B cell (primary cell): ENCODE data around the gene XXYLT1. TPM values are rescaled to one million over a fixed set of nuclear protein-coding genes. Genes with fewer than 3 reads are reported as not detected.

Experiments used
- ATAC-seq: fragments of 200-7000 bp; cut with Tn5 transposase; one replicate; pipeline ENCODE4 v1.10.0; 2021; ENCODE audit warnings: low read depth, mild to moderate bottlenecking, moderate number of reproducible peaks, moderate library complexity
- CTCF ChIA-PET: fragments of 350-600 bp; sonication (Branson Sonifier 250); formaldehyde crosslinking; loops from one replicate; lab custom pipeline; 2021; ENCODE audit warnings: antibody characterized with exemption, inconsistent platforms; lab: Charles Lee
- POLR2A ChIA-PET: fragments of 350-600 bp; sonication (Branson Sonifier 250); formaldehyde crosslinking; loops from one replicate; lab custom pipeline; 2021; ENCODE audit warnings: antibody characterized with exemption; lab: Charles Lee
- DNase-seq: peaks from one replicate; pipeline ENCODE4 v3.0.0; 2013
- H2AFZ ChIP-seq: 2 replicates; pipeline ENCODE4 v1.6.1; 2012; ENCODE audit warnings: mild to moderate bottlenecking, low read depth, low read length; ENCODE audit not compliant: insufficient read depth, poor library complexity, severe bottlenecking
- H3K27ac ChIP-seq, 2 donors: 1 replicate in 1 of 2; 2 replicates in 1 of 2; pipeline ENCODE4 v1.5.1; 2012 to 2013; ENCODE audit warnings: low read length in 2 of 2, mild to moderate bottlenecking in 2 of 2, moderate library complexity in 1 of 2
- H3K27me3 ChIP-seq, 4 experiments: fragments of 200-600 bp in 1 of 4; sonication (generic) in 1 of 4; replicated peaks in 1 of 4; 1 replicate in 2 of 4; 2 replicates in 2 of 4; pipeline versions ENCODE4 v1.6.1 to v1.7.0; 2013 to 2016; ENCODE audit warnings: low read length in 3 of 4, mild to moderate bottlenecking in 2 of 4, mixed read lengths in 1 of 4, moderate library complexity in 1 of 4; ENCODE audit not compliant: insufficient read depth in 4 of 4, control insufficient read depth in 3 of 4; ENCODE audit errors: control extremely low read depth in 1 of 4
- H3K36me3 ChIP-seq, 2 experiments: replicated peaks in 1 of 2; 1 replicate in 1 of 2; 2 replicates in 1 of 2; pipeline versions ENCODE4 v1.6.1 to v1.7.1; 2013; ENCODE audit warnings: low read length in 1 of 2; ENCODE audit not compliant: insufficient read depth in 2 of 2, control insufficient read depth in 1 of 2; ENCODE audit errors: control extremely low read depth in 1 of 2, extremely low read depth in 1 of 2
- H3K4me1 ChIP-seq, 2 donors: fragments of 200-600 bp in 1 of 2; sonication (generic) in 1 of 2; 1 replicate in 1 of 2; 2 replicates in 1 of 2; pipeline versions ENCODE4 v1.5.1 to v1.6.1; 2013 to 2017; ENCODE audit warnings: low read length in 2 of 2; ENCODE audit not compliant: control insufficient read depth in 2 of 2, insufficient read depth in 2 of 2
- H3K4me2 ChIP-seq: replicated peaks from 2 replicates; pipeline ENCODE3; 2012; ENCODE audit warnings: mild to moderate bottlenecking, low read depth, low read length; ENCODE audit not compliant: poor library complexity, severe bottlenecking
- H3K4me3 ChIP-seq, 5 experiments: fragments of 200-600 bp in 1 of 5; sonication (generic) in 1 of 5; 1 replicate in 3 of 5; 2 replicates in 2 of 5; pipeline versions ENCODE4 v1.5.1 to v1.7.0; 2011 to 2016; ENCODE audit warnings: low read length in 4 of 5, mild to moderate bottlenecking in 4 of 5, low read depth in 2 of 5, control low read depth in 1 of 5, moderate library complexity in 1 of 5; ENCODE audit not compliant: insufficient read depth in 1 of 5; ENCODE audit errors: control extremely low read depth in 1 of 5, extremely low read depth in 1 of 5
- H3K79me2 ChIP-seq: fragments of 200-600 bp; sonication (generic); one replicate; pipeline ENCODE4 v1.6.0; 2016; ENCODE audit warnings: low read length; ENCODE audit not compliant: control insufficient read depth, insufficient read depth
- H3K9ac ChIP-seq: fragments of 200-600 bp; sonication (generic); 2 replicates; pipeline ENCODE4 v1.6.1; 2017; ENCODE audit warnings: mild to moderate bottlenecking, low read length, moderate library complexity
- H3K9me3 ChIP-seq, 3 donors: one replicate each; pipeline versions ENCODE4 v1.6.1 to v1.7.1; 2013; ENCODE audit warnings: low read length in 2 of 3; ENCODE audit not compliant: control insufficient read depth in 2 of 3, insufficient read depth in 1 of 3; ENCODE audit errors: control extremely low read depth in 1 of 3
- H4K20me1 ChIP-seq: 2 replicates; pipeline ENCODE4 v1.6.0; 2012; ENCODE audit warnings: mild to moderate bottlenecking, low read length; ENCODE audit not compliant: insufficient read depth, control insufficient read depth, poor library complexity, severe bottlenecking
- H3K27ac Mint-ChIP-seq: one replicate; pipeline ENCODE4 v1.8.0; 2021; ENCODE audit warnings: mixed read lengths
- H3K27me3 Mint-ChIP-seq: one replicate; pipeline ENCODE4 v1.8.0; 2021; ENCODE audit warnings: mixed read lengths
- H3K4me1 Mint-ChIP-seq: one replicate; pipeline ENCODE4 v1.8.0; 2021; ENCODE audit warnings: mixed read lengths
- H3K4me3 Mint-ChIP-seq: one replicate; pipeline ENCODE4 v1.8.0; 2021; ENCODE audit warnings: mixed read lengths
- H3K9me3 Mint-ChIP-seq: one replicate; pipeline ENCODE4 v1.8.0; 2022; ENCODE audit warnings: mixed read lengths; ENCODE audit not compliant: insufficient read depth
- EZH2 ChIP-seq: IDR thresholded peaks from 2 replicates; pipeline ENCODE4 v1.6.1; 2012; ENCODE audit warnings: borderline replicate concordance, low read depth, mild to moderate bottlenecking, moderate library complexity, low read length; ENCODE audit not compliant: insufficient read depth, poor library complexity, severe bottlenecking
- WGBS: methylation state at CpG from one replicate; pipeline ENCODE4 v1.1.5; 2013; ENCODE audit warnings: missing lambda C conversion rate; ENCODE audit not compliant: insufficient coverage; 5-methylcytosine and 5-hydroxymethylcytosine counted together
- intact Hi-C: fragments of 100-400 bp; cut with micrococcal nuclease; formaldehyde crosslinking; loops from one replicate; pipeline ENCODE4 v1.10.0; 2022
- polyA plus RNA-seq: library from polyadenylated mRNA; depleted of rRNA; stranded (reverse); fragments of >200 nt; gene quantifications from 2 replicates; pipeline ENCODE4 v1.2.3, GENCODE V29; 2012
- total RNA-seq, 2 donors: library from RNA; stranded (reverse); fragments of 120-200 nt in 1 of 2; gene quantifications; 1 replicate in 1 of 2; 2 replicates in 1 of 2; pipeline versions ENCODE4 v1.2.3 to v1.2.4, GENCODE V29; 2013 to 2022
- TF ChIP-seq, protein P1 (sequence below): fragments of 200-600 bp; IDR thresholded peaks from one replicate; pipeline ENCODE4 v1.8.0; 2022; ENCODE audit warnings: antibody characterized with exemption, mild to moderate bottlenecking

Gene XXYLT1
- total and polyA plus RNA-seq, 2 donors (not counting 1 experiment from before 2014, with no cell fraction given), result 2.6 to 11.2 TPM

DNA sequence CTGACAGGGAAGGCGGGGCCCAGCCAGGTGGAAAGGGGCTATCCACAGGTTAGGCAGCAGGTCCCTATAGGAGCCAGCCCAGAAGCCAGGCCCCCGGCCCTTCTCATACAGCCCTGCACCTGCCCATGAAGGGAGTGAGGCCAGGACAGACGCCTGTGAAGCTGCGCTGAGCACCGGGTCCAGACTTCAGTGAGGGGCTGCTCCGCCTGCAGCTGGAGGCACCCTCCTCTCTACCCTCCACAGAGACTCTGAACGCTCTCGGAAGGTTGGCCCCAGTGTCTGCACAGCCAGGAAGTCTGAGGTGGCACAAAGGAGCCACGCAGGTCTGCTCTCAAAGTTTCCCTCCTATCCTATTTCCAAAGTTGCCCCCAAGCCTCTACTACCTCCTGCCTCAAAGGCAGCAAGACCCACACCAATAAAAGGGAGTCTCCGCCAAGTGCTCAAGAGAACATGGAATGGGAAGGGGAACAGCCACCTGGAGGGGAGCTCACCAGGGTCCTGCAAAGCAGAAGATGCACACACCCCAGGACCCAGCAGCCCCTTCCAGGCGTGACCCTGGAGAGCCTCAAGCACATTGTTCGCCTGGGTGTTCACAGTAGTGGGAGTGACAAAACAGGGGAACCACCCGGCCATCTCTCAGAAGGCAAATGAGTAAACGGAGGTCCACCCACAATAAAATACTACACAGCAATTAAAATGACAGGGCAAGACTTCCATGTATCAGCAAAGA, 19.5 kb downstream of the XXYLT1 start:
- CTCF ChIA-PET, result interaction anchor here (1.2 to 4.4 kb wide), 8 partner anchors 18 to 569 kb away, joined by 3 to 26 read pairs (median 5); no protein-coding TSS in a partner anchor
- WGBS, result 79% methylated on average over 11 of the region's 14 CpGs
- H3K27me3 ChIP-seq, result no peaks in the 10 kb centered on the region
- H3K4me1 ChIP-seq, result peaks cover 8 to 11% of the 10 kb centered on the region in 2 donors
- H3K9me3 Mint-ChIP-seq, result no peaks in the 10 kb centered on the region
- no peak overlapping the region for H3K27ac Mint-ChIP-seq
- POLR2A ChIA-PET, result no interaction called here
- no peak overlapping the region for H3K4me3 ChIP-seq
- ATAC-seq (no peak), DNase-seq (no peak)
- peak overlapping the region; percentile 32 for H3K4me2 ChIP-seq
- H4K20me1 ChIP-seq, result no peaks in the 10 kb centered on the region
- peaks cover 0 to 11% (median 0%) of the 10 kb centered on the region in 3 donors for H3K9me3 ChIP-seq
- no peak overlapping the region for H3K4me3 Mint-ChIP-seq
- intact Hi-C loops, result no loop called here
- no peak overlapping the region for H3K9ac ChIP-seq
- no peak overlapping the region for H2AFZ ChIP-seq
- no peaks in the 10 kb centered on the region for H3K27me3 Mint-ChIP-seq
- no peaks in the 10 kb centered on the region for H3K36me3 ChIP-seq
- H3K27ac ChIP-seq, result no peak overlapping the region
- H3K4me1 Mint-ChIP-seq, result peaks cover 19% of the 10 kb centered on the region
- no peaks in the 10 kb centered on the region for H3K79me2 ChIP-seq
- TF ChIP-seq EZH2, result no peak
- TF ChIP-seq, protein P1, sequence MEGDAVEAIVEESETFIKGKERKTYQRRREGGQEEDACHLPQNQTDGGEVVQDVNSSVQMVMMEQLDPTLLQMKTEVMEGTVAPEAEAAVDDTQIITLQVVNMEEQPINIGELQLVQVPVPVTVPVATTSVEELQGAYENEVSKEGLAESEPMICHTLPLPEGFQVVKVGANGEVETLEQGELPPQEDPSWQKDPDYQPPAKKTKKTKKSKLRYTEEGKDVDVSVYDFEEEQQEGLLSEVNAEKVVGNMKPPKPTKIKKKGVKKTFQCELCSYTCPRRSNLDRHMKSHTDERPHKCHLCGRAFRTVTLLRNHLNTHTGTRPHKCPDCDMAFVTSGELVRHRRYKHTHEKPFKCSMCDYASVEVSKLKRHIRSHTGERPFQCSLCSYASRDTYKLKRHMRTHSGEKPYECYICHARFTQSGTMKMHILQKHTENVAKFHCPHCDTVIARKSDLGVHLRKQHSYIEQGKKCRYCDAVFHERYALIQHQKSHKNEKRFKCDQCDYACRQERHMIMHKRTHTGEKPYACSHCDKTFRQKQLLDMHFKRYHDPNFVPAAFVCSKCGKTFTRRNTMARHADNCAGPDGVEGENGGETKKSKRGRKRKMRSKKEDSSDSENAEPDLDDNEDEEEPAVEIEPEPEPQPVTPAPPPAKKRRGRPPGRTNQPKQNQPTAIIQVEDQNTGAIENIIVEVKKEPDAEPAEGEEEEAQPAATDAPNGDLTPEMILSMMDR, result no peak
